Activated gamma-delta T cell (primary cell): ENCODE results near the gene RIPK4.

Source experiments
- DNase-seq: peaks from one replicate; lab custom pipeline; 2025; lab: John Stamatoyannopoulos, UW
- total RNA-seq, 2 donors: gene quantifications; one replicate each; lab custom pipeline; 2026; lab: John Stamatoyannopoulos, UW

Gene RIPK4
- total RNA-seq, result 0.13 to 0.26 reads per million in 2 donors

DNA sequence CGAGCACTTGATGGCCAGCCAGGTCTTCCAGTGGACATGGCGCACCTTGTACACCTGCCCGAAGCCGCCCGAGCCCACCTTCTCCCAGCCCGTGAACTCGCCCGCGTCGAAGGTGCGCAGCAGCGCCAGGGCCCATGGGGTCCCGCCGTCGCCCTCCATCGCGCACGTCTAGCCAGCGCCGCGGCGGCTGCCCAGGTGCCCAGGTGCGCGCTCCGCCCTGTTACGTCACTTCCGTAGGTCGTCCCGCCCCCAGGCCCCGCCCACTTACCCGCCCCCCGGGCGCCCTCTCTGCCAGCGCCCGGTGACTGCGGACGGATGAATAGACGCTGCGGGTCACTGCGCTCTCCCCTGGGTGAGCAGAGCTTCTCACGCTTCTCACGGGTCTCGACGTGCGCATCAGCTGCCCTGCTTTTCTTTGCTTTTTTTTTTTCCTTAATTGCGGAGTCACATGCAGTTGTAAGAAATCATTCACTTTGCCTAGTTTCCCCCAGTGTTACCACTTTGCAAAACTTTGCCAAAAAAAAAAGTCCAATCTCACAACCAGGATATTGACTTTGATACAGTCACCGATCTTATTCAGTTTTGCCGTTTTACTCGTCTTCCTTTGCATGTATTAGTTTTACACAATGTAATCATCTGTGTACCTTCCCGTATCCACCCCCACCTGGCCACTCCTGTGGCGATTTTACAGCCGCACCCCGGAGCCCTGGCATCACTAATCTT lies at the start of gene RIPK4:
Gene RIPK4 (minus strand): TSS at position 170 of the 723 bp plus-strand sequence. CDS start 11 bp downstream, at position 159.
- DNase-seq, result no peak

DNA sequence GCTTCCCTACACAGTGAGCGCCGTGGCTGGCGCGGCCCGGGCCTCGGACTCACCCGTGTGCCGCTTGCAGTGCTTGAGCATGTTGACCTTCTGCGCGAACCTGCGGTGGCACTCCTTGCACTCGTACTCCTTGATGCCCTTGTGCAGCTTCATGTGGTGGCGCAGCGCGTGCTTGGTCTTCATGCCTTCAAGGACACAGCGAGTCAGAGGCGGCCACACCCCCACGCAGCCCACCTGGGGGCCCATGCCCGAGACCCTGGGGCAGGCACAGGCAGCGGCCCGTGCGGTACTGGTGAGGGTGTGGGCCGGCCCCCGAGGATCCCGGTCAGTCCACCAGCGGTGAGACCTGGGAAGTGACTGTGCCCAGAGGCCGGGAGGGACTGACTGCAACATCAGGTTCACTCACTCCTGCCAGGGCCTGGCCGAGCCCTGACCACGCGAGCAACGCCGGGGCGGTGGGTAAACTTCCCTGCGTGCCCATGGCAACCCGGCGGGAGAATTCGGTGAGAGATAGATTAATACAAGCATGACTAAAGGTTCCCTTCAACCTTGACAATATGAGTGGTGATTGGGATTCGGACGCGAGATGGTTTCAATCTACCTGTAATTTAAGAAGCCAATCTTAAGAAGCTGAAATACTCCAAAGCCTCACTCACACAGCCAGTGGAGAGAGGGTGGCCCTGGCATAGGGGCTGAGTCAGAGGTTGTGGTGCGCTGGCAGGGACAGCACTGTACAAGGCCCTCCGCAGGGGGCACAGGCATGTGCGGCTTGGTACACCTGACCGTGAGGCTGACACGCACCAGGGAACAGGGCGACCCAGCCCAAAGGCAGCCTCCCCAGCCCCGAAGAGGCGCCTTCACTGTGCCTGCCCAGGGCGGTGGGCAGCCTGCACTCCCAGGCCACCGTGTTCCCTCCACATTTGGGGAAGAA lies 49.1 kb upstream of the RIPK4 start:
- no peak for DNase-seq

DNA sequence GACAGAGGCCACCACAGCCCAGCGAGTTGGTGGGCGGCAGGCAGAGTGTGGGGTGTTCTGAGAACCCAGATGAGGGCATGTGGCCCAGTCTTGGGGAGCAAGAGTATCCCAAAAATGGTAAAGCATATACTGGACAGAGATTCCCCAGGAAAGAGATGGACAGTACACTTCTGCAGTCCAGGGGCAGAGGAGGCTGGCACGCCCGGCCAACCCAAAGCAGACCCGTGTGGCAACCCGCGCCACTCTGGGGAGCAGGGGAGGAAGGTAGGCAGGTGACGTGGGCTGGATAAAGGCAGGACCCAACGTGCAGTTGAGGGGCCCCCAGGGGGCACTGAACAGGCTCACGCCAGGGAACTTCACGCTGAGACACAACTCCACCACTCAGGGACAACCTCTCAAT lies 46.4 kb upstream of the RIPK4 start:
- no peak for DNase-seq

DNA sequence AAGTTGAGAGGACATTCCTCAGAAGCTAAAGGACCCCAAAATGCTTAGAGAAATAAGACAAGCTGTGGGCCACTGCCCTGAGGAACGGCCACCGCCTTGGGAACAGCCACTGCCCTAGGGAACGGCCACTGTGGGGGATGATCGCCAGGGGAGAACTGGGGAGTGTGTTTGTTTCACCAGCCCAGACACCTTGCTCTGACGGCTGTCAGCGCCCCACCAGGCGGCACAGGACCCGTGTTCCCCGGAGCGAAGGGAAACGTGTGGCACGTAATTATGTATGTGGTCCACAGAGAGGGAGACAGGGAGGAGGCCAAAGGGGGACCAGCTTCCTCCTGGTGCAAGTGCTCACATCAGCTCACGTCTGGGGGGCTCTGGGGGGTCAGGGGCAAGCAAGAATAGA lies 45.8 kb upstream of the RIPK4 start:
- DNase-seq, result no peak

DNA sequence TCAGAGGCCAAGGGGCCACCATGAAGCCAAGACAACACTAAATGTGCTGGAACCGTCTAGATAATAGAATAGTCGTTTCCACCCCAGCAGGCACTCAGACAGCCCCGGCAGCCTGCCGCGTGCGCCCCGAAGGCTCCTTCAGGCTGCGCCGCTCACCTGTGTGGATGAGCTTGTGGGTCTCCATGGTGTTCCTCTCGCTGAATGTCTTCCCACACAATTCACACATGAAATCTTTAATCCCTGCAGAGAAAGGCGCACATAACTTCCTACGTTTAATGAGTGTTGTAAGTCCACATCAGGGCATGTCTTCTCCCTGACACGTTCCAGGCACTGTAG lies 43.7 kb upstream of the RIPK4 start:
- DNase-seq, result no peak

DNA sequence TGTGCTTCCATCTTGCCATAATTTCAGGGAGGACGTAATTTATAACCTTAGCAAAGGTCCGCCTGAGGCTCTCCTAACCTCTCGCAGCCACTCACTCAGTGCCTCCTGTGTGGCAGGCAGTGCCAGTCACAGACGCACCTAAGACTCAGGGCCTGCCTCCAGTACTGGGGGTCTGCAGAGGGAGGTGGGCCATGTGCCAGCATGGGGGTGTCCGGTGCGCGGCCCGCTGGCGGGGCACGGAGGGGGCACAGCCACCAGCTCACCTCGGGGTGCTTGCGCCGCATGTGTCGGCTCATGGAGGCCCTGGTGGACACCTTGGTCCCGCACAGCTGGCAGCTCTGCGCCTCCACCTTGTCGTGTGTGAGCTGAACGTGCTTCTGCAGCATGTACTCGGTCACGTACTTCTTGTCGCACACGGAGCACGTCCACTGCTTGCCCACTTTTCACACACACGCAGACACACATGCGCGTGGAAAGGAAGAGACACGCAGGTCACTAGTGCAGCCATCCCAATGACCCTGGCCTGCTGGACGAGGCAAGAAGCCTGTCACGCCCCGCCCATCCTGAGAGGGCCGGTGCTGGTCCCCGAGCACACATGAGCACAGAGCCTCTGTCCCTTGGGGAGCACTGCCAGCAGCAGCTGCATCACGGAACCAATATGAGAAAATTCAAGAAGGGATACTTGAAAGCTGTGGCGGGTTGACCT lies 43.2 kb upstream of the RIPK4 start:
- DNase-seq, result no peak

DNA sequence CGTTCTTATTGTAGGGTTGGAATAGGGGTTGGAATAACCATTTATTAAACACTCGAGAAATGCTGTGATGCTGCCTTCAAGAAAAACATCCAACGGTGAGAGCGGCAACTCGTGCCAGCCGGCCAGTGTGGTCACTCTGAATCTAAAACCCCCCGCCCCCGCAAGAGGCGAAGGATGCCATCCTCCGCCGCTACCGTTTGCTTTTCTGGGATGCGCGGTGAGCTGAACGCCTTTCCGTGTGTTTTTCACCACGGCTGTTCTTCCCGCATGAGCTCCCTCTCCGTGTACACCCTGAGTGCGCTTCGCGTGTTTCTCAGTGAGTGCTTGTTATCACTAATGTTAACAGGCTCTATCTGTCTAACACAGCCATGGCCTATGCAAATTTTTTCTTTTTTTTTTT lies 42.0 kb upstream of the RIPK4 start:
- DNase-seq, result no peak

DNA sequence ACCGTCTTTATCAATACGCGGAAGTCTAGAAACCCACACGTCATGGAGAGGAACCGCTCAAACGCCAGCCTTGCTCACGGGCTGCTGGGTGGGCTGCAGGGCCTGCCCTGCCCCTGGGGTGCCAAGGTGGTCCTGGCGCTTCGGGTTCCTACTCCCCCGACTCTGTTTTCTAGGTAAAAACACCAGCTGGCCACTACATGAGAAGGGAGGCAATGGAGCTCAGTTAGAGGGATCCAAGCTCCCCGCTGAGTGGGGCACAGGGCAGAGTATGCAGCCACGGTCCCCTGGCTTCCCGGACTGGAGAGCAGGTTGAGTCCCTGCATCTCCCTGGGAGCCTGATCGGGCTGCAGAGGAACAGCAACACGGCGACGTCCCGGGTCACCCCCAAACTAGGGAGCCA lies 41.2 kb upstream of the RIPK4 start:
- DNase-seq, result no peak

DNA sequence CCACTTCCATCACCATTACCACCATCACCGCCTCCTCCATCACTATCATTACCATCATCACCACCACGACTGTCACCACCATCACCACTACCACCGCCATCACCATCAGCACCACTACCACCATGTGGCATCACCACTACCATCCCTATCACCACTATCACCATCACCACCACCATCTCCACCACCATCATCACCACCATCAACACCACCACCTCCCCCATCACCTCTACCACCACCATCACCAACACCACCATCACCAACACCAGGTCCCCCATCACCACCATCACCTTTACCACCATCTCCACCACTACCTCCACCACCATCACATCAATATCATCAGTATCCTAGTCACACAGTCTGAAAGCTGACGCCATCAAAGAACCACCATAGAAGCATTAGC lies 39.9 kb upstream of the RIPK4 start:
- no peak for DNase-seq

DNA sequence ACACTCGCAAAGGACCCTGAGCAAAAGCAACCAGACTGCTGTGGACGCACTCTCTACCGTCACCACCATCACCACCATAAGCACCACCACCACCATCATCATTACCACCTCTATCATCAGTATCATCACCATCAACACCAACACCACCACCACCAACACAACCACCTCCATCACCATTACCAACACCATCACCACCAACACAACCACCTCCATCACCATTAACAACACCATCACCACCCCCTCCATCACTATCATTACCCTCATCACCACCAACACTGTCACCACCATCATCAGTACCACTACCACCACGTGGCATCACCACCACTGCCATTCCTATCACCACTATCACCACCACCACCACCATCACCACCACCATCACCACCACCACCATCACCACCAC lies 38.8 kb upstream of the RIPK4 start:
- DNase-seq, result no peak

DNA sequence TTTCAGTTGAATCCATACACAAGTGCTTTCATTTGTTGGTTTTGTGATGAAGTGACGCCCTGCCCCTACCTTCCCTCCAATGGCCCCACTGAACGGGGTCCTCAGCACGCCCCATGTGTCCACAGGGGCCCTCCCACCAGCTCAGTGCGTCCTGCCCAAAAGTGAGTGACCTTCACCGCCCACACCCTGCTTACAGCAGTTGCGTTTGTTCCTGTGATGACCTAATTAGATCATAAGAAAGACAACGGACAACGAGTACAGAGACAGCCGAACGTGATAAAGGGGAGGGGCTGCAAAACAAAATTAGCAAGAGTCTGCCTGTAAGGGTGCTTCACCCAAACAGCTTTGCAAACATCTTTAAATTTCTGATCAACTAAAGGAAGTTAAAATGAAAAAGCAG lies 38.2 kb upstream of the RIPK4 start:
- DNase-seq, result no peak

DNA sequence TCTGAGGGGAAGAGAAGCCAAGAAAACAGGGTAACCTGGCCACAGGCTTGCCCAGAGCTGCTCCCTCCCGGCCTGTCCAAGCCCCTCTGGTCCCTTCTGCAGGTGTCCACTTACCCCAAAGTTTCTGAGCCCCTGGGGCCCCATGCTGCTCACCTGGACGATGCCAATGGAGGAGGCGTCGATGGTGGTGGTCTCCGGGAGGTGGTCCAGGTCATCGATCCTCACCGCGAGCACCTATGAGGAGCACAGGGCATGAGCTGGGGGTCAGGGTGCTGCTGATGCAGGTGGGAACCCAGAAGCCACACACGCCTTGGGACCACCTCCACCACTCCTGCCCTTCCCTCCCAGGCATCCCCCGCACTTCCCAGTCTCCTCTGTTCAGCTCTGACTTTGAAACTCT lies 37.5 kb upstream of the RIPK4 start:
- no peak for DNase-seq

DNA sequence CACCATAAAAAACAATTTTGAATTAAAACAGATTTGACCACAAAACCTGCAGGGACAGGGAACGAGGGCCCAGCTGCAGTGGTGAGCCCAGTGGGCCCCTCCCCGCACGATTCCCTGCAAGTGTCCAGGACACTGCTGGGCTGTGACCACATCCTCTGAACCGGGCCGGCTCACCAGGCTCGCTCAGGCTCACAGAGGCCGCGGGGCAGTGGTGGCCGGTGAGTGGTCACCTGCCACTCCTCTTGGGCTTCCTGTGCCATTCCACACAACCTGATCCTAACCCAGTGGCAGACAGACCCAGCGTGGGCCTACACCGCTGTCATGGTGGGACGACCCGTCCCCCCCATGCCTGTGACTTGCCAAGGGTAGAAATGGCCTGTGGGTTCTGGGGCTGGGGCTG lies 36.5 kb upstream of the RIPK4 start:
- no peak for DNase-seq

DNA sequence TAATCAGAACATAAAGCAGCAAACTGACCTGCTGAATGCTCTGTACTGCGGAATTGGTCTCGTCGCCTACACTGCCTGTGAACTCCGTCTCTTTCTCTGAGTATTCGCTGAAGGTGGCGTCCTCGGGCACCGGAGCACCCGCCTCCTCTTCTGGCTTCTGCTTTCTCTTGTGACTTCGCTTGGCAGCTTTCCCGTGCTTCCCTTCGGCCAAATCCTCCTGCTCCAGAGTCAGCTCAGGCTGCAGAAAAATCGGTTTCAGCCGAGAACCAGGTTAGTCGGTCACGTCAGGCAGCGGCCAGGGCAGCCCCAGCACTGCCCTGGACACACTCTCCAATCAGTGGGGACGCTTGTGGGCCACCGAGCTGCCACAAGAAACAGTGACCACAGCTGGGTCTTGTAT lies 35.8 kb upstream of the RIPK4 start:
- no peak for DNase-seq

DNA sequence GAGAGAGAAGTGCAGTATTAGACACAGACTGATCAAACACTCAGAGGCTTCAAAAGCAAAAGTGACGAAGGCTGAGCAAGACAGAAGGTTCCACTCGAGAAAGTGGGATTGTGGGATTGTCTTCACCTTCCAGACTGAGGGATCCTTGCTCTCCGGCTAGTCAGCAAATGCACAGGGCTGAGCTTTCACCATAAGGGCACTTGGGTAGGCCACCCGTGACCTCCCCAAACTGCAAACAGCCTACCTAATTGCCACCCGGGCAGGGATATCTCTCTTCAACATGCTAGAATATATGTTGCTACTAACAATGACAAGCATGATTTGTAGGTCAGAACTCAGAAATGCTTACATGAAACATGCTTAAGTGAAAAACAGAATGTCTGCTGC lies 35.3 kb upstream of the RIPK4 start:
- DNase-seq, result no peak

DNA sequence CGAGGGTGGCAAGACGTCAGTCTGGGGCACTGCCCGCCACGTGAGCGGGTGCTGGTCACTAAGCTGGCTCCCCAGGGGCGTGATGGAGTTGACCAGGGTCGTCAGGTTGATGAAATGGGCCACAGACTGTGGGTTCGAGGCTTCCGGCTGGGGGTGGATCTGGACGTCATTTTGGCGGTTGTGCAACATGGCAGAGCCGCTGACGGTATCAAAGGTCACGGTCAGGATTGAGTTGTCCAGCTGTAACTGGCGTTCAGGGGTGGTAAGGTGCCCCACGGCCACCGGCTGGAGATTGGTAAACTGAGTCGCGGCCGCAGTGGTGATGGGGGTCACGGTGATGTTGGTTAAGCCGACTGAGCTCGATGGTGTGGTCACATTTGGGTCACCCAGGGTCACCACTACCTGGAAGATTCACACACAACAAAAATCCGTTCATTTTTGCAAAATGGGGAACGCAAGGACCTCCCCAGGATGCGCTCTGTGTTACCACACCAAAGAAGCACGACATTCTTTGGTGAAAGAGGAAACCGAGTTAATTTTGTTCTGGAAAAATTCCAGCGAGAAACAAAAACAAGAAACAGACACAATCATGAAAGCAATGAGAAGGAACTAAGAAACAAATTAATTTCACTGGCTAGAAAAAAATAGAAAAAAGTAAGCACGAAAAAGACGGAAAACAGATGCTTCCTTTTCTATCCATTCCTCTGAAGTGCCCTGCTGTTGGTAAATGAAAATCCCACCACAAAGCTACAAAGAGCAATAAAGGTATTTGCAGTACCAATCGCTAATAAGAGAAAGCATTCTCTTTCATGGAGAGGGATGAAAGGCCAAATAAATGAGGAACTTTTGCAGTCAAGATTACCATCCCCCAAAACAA lies 34.7 kb upstream of the RIPK4 start:
- DNase-seq, result no peak

DNA sequence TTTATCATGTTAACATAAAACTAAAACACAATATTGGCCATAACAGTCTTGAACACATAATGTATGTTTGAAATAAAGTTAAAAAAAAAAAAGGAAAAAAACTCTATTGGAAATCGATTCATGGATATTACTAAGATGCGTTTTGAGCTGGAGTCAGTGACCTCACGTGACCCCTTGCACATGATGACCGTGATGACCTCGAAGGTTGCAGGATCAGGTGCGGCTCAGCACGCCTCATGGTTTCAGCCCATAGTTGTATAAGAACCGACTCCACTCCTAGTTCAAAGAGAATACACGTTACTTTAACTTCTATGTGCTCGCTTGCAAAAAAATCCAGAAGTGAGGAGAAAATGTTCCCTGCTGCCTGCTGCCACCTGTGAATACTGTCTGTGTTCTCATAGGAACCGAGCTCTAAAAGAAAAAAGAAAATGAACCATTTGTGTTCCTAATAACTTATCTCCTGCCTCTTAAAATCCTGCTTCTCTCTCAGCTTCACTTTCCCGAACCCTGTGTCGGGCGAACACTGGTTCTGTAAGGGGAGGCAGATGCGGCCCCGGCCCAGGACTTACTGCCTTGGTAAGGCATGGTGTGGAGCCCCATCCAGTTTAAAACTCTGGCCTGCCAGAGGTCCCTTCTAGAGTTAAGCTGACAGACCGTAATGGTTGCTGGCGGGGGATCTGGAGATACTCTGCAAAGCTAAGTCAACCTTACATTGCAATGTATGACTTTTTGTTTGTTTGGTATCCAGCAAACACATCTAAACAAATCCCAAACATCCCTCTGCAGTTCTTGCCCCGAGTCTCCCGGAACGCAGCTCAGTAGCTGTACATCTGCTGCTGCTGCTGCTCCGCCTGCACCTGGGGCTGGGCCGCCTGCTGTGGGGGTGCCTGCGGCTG lies 33.8 kb upstream of the RIPK4 start:
- DNase-seq, result no peak

DNA sequence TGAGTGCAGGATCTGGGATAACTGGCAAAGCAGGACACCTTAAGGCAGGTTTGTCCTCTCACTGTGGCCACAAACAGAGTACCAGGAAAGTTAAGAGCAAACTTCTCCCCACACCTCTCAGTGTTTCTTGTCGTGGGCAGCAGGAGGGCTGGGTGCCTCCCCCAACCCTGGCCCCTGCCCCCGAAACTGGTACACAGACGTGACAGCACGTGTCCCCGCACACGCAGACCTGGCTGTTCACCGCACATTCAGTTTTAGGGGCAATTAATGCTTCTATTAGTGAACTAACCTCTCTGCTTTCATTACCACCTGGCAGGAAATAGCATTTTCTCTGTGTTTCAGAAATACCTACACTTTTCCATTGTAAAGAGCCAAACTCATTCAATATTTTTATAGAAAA lies 32.9 kb upstream of the RIPK4 start:
- DNase-seq, result no peak

DNA sequence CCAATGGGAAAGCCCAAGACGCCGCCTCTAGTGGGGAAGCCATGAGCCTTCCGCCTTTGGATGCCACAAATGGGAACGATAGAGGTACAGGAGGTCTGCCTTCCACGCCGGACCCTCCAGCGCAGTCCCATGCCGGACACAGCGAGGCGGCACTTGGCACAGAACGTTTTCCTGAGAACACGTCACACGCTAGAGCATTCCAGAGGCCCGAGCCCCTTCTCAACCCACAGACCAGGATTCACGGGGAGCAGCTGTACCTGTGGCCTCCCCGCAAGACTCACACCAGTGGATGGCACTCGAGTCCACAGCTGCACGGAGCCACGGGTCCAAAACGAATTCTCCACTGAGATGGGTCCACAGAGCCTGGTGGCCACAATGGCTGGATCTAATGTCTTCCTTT lies 31.5 kb upstream of the RIPK4 start:
- DNase-seq, result no peak

DNA sequence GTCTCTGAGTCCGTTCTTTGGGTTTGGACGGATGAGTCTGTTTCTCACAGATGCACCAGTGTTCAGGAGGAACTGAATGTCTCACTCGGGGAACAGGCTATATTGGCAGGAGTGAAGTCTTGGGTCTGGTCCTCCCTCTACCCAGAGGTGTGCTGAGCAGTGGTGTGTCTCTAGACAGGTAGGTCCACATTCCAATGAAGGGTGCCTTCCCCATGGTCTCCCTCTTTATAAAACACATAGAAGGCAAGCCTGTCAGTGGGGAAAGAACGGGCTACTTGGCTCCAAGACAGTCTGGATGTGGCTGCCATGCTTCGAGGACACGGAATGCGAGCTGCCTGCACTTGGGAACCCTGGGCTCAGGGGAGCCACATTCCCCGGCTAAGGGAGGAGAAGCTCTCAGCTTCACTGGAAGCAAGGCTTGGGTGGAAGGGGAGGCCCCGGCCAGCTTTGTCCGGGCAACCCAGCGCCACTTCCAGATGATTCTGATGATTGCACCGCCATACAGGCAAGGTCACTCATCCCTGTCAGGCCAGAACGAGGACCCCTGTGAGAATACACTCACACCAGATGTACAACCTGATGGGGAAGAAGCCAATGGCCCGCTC lies 29.7 kb upstream of the RIPK4 start:
- no peak for DNase-seq
